GM19351 (cell line): ENCODE data around the gene BMP8B.
A peak's percentile ranks its signal among the peaks of the same experiment; 100 is the strongest.
"Not testable (repeated sequence)": the region's sequence is repeated elsewhere in the genome, so short reads cannot be mapped to it uniquely, and the experiment has no call there.

Experiments used
- ATAC-seq: cut with Tn5 transposase; IDR thresholded peaks from one replicate; pipeline ENCODE4 v1.9.1; 2021; ENCODE audit warnings: mild to moderate bottlenecking, moderate library complexity; ENCODE audit not compliant: unreplicated experiment

The BMP8B gene

GRCh38 chr1:39779137-39779536, 9.5 kb downstream of the BMP8B start:
- no peak for ATAC-seq

GRCh38 chr1:39778463-39779099, 10.1 kb downstream of the BMP8B start:
- not testable (repeated sequence) for ATAC-seq

GRCh38 chr1:39777896-39778295, 10.8 kb downstream of the BMP8B start:
- ATAC-seq: not testable (repeated sequence)

GRCh38 chr1:39777306-39777705, 11.4 kb downstream of the BMP8B start:
- no peak for ATAC-seq

- ATAC-seq: no peak
These were observed 11.8 kb downstream of the BMP8B start for GRCh38 chr1:39776886-39777285.

- peak; percentile 59 for ATAC-seq
These were observed 12.3 kb downstream of the BMP8B start for GRCh38 chr1:39776400-39776713.

GRCh38 chr1:39775676-39776399, 12.8 kb downstream of the BMP8B start:
- peak; percentile 48 for ATAC-seq

GRCh38 chr1:39775141-39775540, 13.5 kb downstream of the BMP8B start:
- ATAC-seq: not testable (repeated sequence)

- ATAC-seq: not testable (repeated sequence)
These were observed 15.2 kb downstream of the BMP8B start for GRCh38 chr1:39773369-39773979.

- ATAC-seq: not testable (repeated sequence)
These were observed 17.6 kb downstream of the BMP8B start, which contains the start of gene OXCT2 for GRCh38 chr1:39771022-39771532. Gene OXCT2 (minus strand): TSS chr1:39771348. CDS start chr1:39771255, 93 bp downstream.

- ATAC-seq: not testable (repeated sequence)
These were observed 18.3 kb downstream of the BMP8B start for GRCh38 chr1:39770100-39771021.

- ATAC-seq: not testable (repeated sequence)
These were observed 19.2 kb downstream of the BMP8B start for GRCh38 chr1:39769502-39769901.

- ATAC-seq: not testable (repeated sequence)
These were observed 22.2 kb downstream of the BMP8B start for GRCh38 chr1:39766466-39766865.

GRCh38 chr1:39764512-39764911, 24.2 kb downstream of the BMP8B start:
- not testable (repeated sequence) for ATAC-seq

GRCh38 chr1:39763619-39764374, 24.9 kb downstream of the BMP8B start:
- not testable (repeated sequence) for ATAC-seq

- ATAC-seq: no peak
These were observed 25.8 kb downstream of the BMP8B start for GRCh38 chr1:39762550-39763540.

- no peak for ATAC-seq
These were observed 27.0 kb downstream of the BMP8B start for GRCh38 chr1:39761557-39762260.

- ATAC-seq: no peak
These were observed 27.6 kb downstream of the BMP8B start for GRCh38 chr1:39761016-39761415.
